ENCODE results near the gene ATE1.

- TF ChIP-seq, protein P1, sequence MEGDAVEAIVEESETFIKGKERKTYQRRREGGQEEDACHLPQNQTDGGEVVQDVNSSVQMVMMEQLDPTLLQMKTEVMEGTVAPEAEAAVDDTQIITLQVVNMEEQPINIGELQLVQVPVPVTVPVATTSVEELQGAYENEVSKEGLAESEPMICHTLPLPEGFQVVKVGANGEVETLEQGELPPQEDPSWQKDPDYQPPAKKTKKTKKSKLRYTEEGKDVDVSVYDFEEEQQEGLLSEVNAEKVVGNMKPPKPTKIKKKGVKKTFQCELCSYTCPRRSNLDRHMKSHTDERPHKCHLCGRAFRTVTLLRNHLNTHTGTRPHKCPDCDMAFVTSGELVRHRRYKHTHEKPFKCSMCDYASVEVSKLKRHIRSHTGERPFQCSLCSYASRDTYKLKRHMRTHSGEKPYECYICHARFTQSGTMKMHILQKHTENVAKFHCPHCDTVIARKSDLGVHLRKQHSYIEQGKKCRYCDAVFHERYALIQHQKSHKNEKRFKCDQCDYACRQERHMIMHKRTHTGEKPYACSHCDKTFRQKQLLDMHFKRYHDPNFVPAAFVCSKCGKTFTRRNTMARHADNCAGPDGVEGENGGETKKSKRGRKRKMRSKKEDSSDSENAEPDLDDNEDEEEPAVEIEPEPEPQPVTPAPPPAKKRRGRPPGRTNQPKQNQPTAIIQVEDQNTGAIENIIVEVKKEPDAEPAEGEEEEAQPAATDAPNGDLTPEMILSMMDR (IDR thresholded peaks at IDR 0.05), result no peak
- TF ChIP-seq POLR2A (IDR thresholded peaks at IDR 0.05), result no peak
Measured at GRCh38 chr10:121710971-121711370, 216.9 kb downstream of the ATE1 start.

All from heart left ventricle (tissue), 13 donors.